Peyer's patch (tissue), 4 donors: Measurements from ENCODE around the gene MED13L. TPM values are rescaled to one million over a fixed set of nuclear protein-coding genes. Genes with fewer than 3 reads are reported as not detected.

Source experiments
- DNase-seq, 3 donors: peaks; one replicate each; pipeline ENCODE4 v3.0.0-alpha.2; 2017 to 2019
- H3K27ac ChIP-seq, 4 donors: fragments of 200-600 bp; sonication (generic); one replicate each; pipeline ENCODE4 v1.5.1; 2016 to 2019
- H3K27me3 ChIP-seq, 2 donors: fragments of 200-600 bp; sonication (generic); one replicate each; pipeline ENCODE4 v1.5.1; 2019
- H3K36me3 ChIP-seq, 3 donors: fragments of 200-600 bp; sonication (generic); one replicate each; pipeline ENCODE4 v1.5.1; 2016 to 2019
- H3K4me1 ChIP-seq, 4 donors: fragments of 200-600 bp; sonication (generic); one replicate each; pipeline ENCODE4 v1.5.1; 2016 to 2019
- H3K4me3 ChIP-seq, 4 donors: fragments of 200-600 bp; sonication (generic); 1 replicate in 3 of 4; 2 replicates in 1 of 4; pipeline ENCODE4 v1.5.1; 2016 to 2019; ENCODE audit warnings: mild to moderate bottlenecking in 1 of 4
- H3K9me3 ChIP-seq, 4 donors: fragments of 200-600 bp; sonication (generic); one replicate each; pipeline ENCODE4 v1.5.1; 2016 to 2019; ENCODE audit warnings: mild to moderate bottlenecking in 1 of 4
- POLR2A ChIP-seq, 2 donors: fragments of 450-650 bp; IDR thresholded peaks; one replicate each; pipeline ENCODE4 v1.5.1; 2017; ENCODE audit warnings: antibody characterized with exemption in 2 of 2, mild to moderate bottlenecking in 2 of 2, moderate library complexity in 2 of 2
- total RNA-seq, 4 donors: library from RNA; depleted of rRNA; stranded (reverse); fragments of >200 nt; gene quantifications; one replicate each; pipeline ENCODE4 v1.1.0, GENCODE V29; 2016
- TF ChIP-seq, protein P1 (sequence below), 6 experiments: fragments of 450-650 bp in 4 of 6; fragments of 200-600 bp in 2 of 6; sonication (generic) in 1 of 6; IDR thresholded peaks; one replicate each; pipeline ENCODE4 v1.5.1; 2017 to 2019; ENCODE audit warnings: antibody characterized with exemption in 6 of 6, mild to moderate bottlenecking in 3 of 6, moderate library complexity in 1 of 6

Gene MED13L
- total RNA-seq, 4 donors from 2014 or later = 127 to 181 (median 145) TPM

DNA sequence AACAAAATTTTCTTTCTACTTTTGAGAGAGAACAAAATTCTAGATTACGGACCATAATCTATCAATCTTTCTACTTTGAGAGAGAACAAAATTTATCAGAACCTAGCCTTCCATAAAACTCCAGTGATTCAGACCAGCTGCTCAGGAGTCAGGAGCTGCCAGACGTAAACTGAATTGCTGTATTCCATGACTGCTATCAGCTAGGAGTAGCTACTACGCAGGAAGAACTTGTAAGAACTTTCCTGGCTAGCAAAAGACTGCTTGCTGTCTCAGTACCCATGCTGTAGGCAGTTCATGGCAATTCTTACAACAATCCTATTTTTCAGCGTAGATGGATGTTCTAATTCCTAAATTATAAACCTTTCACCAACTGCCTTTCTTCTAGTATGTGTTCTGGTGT, 73.3 kb downstream of the MED13L start:
- no peak overlapping the region for H3K27ac ChIP-seq
- H3K4me3 ChIP-seq = no peak overlapping the region
- no peak for TF ChIP-seq POLR2A (IDR thresholded peaks at IDR 0.05)
- TF ChIP-seq, protein P1, sequence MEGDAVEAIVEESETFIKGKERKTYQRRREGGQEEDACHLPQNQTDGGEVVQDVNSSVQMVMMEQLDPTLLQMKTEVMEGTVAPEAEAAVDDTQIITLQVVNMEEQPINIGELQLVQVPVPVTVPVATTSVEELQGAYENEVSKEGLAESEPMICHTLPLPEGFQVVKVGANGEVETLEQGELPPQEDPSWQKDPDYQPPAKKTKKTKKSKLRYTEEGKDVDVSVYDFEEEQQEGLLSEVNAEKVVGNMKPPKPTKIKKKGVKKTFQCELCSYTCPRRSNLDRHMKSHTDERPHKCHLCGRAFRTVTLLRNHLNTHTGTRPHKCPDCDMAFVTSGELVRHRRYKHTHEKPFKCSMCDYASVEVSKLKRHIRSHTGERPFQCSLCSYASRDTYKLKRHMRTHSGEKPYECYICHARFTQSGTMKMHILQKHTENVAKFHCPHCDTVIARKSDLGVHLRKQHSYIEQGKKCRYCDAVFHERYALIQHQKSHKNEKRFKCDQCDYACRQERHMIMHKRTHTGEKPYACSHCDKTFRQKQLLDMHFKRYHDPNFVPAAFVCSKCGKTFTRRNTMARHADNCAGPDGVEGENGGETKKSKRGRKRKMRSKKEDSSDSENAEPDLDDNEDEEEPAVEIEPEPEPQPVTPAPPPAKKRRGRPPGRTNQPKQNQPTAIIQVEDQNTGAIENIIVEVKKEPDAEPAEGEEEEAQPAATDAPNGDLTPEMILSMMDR (IDR thresholded peaks at IDR 0.05) = no peak
- no peak for DNase-seq
- no peaks in the 10 kb centered on the region for H3K27me3 ChIP-seq
- H3K4me1 ChIP-seq = no peaks in the 10 kb centered on the region
- no peaks in the 10 kb centered on the region for H3K9me3 ChIP-seq
- no peaks in the 10 kb centered on the region for H3K36me3 ChIP-seq

DNA sequence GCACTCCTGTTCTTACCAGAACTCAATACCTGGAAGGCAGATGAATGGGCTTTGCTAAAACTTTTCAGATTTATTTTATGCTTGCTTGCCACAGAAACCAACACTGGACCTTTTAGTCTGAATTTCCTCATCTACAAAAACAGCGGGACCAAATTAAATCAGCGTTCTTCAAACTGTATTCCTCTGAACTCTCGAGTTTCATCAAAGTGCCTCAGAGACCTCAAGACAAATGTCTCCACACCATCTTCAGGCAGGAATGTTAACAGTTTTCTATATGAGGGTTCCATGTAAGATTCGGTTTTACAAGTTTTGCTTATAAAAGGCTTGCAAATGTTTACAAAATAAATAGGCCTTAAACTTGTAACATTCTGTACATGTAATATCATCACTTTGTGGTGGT, 74.6 kb downstream of the MED13L start:
- no peaks in the 10 kb centered on the region for H3K4me1 ChIP-seq
- no peaks in the 10 kb centered on the region for H3K36me3 ChIP-seq
- no peak for DNase-seq
- no peaks in the 10 kb centered on the region for H3K9me3 ChIP-seq
- no peak for TF ChIP-seq POLR2A (IDR thresholded peaks at IDR 0.05)
- TF ChIP-seq, protein P1 (IDR thresholded peaks at IDR 0.05) = peak in 1 of 6 experiments; percentile 12
- no peaks in the 10 kb centered on the region for H3K27me3 ChIP-seq
- no peak overlapping the region for H3K4me3 ChIP-seq
- no peak overlapping the region for H3K27ac ChIP-seq

DNA sequence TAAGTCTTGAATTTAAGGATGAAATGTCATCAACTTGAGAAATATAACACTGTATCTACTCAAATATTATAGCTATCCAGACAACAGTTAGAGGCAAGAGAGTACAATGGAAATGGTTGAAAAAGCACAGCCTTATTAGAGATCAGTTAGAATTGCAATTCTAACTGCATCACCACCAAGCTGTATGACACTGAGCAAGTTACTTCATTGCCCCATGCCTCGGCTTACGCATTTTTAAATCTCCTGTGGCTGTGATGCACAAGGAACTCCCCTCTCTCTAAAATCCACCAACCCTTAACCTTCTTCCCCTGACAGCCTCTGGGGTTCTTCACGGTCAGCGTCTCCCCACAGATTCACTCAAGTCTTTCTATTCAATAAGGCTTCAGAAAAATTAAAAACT, 75.1 kb downstream of the MED13L start:
- no peak overlapping the region for H3K27ac ChIP-seq

DNA sequence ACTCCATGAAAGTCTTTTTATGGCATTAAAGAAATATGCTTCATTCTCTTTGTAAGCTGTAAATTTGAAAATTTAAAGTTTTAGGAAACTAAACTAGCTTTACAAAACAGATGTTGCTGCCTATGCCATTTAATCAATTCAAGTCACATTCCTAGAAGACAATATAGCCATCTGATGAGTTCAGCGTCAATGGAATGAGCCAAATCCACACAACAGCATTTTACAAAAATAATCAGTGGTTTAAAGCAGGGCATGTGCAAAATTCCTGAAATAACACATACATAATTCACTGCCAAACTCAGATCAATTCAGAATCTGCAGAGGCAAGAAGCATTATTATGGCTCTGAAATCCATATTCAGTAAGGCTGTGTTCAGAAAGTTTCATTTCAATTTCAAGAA, 75.6 kb downstream of the MED13L start:
- Histone ChIP-seq H3K27ac (no peak overlapping the region), H3K9me3 (no peaks in the 10 kb centered on the region), H3K4me1 (peaks cover 0 to 2% (median 0%) of the 10 kb centered on the region in 4 donors), H3K27me3 (no peaks in the 10 kb centered on the region), H3K4me3 (no peak overlapping the region), H3K36me3 (no peaks in the 10 kb centered on the region)
- no peak for DNase-seq
- TF ChIP-seq POLR2A (IDR thresholded peaks at IDR 0.05) = no peak
- TF ChIP-seq, protein P1 (IDR thresholded peaks at IDR 0.05) = no peak

More for the DNA sequence above, 75.1 kb downstream of the MED13L start:
- no peak overlapping the region for H3K4me3 ChIP-seq
- no peaks in the 10 kb centered on the region for H3K27me3 ChIP-seq
- H3K4me1 ChIP-seq = peaks cover 0 to under 1% (median 0%) of the 10 kb centered on the region in 4 donors
- DNase-seq = no peak
- TF ChIP-seq, protein P1 (IDR thresholded peaks at IDR 0.05) = no peak
- TF ChIP-seq POLR2A (IDR thresholded peaks at IDR 0.05) = no peak
- H3K36me3 ChIP-seq = no peaks in the 10 kb centered on the region
- no peaks in the 10 kb centered on the region for H3K9me3 ChIP-seq

DNA sequence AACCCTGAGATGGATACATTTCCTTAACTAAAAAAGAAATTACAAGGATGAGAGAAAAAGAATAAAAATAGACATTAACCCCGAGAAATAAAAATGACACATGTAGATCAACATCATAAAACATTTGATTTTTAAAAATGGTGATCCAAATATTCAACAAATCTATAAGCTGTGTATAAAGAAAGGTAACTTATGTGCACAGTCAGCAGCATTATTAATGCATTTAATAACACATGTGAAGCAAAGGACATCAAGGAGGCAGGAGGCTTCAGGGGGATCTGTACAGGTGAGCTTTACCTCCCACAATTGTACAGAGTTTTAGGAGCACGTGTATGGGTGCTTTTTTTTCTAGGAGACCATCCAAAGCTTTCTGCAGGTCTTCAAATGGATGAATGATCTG, 76.1 kb downstream of the MED13L start:
- Histone ChIP-seq H3K36me3 (no peaks in the 10 kb centered on the region), H3K27ac (no peak overlapping the region), H3K4me3 (no peak overlapping the region), H3K27me3 (no peaks in the 10 kb centered on the region), H3K4me1 (peaks cover 0 to 4% (median 1%) of the 10 kb centered on the region in 4 donors), H3K9me3 (no peaks in the 10 kb centered on the region)
- DNase-seq = no peak
- TF ChIP-seq, protein P1 (IDR thresholded peaks at IDR 0.05) = no peak
- no peak for TF ChIP-seq POLR2A (IDR thresholded peaks at IDR 0.05)

DNA sequence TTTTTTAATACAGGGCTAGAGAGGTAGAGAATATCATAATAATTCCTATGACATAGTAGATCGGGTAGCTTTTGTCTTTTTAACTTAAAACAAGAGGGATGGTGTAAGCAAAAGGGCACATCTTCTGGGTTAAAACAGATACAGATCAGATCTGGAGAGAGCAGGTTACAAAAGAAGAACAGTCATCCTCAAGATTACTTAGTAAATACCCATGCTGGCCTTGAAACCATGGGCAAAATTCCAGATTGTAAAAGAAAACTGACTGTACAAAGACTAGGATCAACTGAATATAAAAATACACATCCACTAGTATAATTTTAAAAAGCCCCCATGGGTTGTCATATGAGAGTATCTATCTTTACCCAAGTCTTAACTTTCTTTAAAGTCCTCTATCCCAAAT, 76.7 kb downstream of the MED13L start:
- DNase-seq = no peak
- Histone ChIP-seq H3K4me3 (no peak overlapping the region), H3K36me3 (no peaks in the 10 kb centered on the region), H3K27me3 (no peaks in the 10 kb centered on the region), H3K9me3 (no peaks in the 10 kb centered on the region), H3K27ac (no peak overlapping the region), H3K4me1 (peaks cover 0 to 9% (median 1%) of the 10 kb centered on the region in 4 donors)
- TF ChIP-seq, protein P1 (IDR thresholded peaks at IDR 0.05) = no peak
- TF ChIP-seq POLR2A (IDR thresholded peaks at IDR 0.05) = no peak
